GM19438 (cell line): ENCODE data around the gene OSBPL7.
"Not testable (repeated sequence)": the region's sequence is repeated elsewhere in the genome, so short reads cannot be mapped to it uniquely, and the experiment has no call there.

ENCODE experiments used
- ATAC-seq: cut with Tn5 transposase; IDR thresholded peaks from one replicate; pipeline ENCODE4 v1.9.1; 2021; ENCODE audit warnings: low read depth; ENCODE audit not compliant: unreplicated experiment

The OSBPL7 gene

GRCh38 chr17:47774987-47775580, 46.5 kb downstream of the OSBPL7 start:
- no peak for ATAC-seq

DNA sequence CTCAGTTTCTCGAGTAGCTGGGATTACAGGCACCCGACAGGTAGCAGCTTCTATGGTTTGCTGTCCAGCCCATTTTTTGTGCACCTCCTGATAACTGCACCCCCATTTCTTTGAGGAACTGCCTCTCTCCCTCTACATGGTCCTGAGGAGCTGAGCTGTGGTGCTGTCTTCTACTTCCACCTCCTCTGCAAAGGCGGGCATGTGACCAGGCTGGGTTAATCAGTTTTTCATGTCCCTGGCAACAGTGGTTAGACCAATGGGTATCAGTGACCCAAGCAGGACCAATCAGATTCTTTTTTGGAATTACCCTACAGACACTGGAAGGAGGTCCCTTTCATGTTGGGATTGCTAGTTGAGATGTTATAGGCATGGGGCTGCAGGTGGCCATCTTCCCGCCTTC, 47.3 kb downstream of the OSBPL7 start:
- no peak for ATAC-seq

DNA sequence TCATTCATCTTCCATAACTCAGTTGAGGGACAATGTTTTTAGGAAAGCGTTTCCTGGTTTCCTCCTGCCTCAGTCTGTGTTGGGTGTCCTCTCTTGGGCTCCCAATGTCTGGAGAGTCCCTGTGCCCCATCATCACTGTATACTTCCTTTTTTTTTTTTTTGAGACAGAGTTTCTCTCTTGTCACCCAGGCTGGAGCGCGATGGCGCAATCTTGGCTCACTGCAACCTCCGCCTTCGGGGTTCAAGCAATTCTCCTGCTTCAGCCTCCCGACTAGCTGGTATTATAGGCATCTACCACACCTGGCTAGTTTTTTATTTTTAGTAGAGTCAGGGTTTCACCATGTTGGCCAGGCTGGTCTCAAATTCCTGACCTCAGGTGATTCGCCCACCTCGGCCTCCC, 47.9 kb downstream of the OSBPL7 start:
- ATAC-seq, result not testable (repeated sequence)

- ATAC-seq, result no peak
These were observed 57.5 kb downstream of the OSBPL7 start for GRCh38 chr17:47763913-47764582.

DNA sequence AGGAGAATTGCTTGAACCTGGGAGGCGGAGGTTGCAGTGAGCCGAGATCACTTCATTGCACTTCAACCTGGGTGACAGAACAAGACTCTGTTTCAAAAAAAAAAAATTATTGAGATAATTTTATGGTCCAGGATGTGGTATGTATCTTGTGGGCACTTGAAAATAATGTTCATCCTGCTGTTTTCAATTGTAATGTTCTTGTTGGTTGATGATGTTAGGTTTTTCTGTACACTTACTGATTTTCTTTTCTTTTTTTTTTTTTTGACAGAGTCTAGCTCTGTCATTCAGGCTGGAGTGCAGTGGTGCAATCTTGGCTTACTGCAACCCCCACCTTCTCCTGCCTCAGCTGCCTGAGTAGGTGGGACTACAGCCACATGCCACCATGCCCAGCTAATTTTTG, 58.9 kb downstream of the OSBPL7 start:
- ATAC-seq, result no peak

GRCh38 chr17:47760409-47761140, 61.0 kb downstream of the OSBPL7 start:
- no peak for ATAC-seq

DNA sequence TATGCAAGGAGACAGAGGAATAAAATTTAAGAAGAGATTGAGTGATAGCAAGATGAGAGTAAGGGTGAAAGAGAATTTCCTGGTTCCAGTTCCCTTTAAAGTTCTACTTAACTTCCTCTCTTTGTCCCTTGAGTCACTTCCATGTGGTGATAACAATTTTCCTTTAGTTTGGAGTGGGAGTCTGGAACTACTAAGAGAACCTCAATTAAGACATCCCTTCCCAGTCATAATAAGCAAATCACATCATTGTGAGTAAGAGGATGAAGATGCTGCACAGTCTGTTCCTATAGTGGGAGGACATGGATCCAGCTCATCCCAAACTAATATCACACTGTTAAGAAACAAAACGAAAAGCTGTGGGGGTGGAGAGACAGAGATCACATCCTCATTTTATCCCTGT, 64.2 kb downstream of the OSBPL7 start:
- ATAC-seq, result no peak
